Body of pancreas (tissue), 4 donors: ENCODE data around the gene SP140.

Source experiments
- POLR2A ChIP-seq, 3 donors: fragments of 450-650 bp; IDR thresholded peaks; one replicate each; pipeline ENCODE4 v1.6.1; 2016; ENCODE audit warnings: antibody characterized with exemption in 3 of 3, mild to moderate bottlenecking in 2 of 3
- TF ChIP-seq, protein P1 (sequence below), 7 experiments: fragments of 450-650 bp in 4 of 7; fragments of 200-600 bp in 3 of 7; sonication (generic) in 3 of 7; IDR thresholded peaks; one replicate each; pipeline ENCODE4 v1.5.1; 2016 to 2019; ENCODE audit warnings: antibody characterized with exemption in 7 of 7

DNA sequence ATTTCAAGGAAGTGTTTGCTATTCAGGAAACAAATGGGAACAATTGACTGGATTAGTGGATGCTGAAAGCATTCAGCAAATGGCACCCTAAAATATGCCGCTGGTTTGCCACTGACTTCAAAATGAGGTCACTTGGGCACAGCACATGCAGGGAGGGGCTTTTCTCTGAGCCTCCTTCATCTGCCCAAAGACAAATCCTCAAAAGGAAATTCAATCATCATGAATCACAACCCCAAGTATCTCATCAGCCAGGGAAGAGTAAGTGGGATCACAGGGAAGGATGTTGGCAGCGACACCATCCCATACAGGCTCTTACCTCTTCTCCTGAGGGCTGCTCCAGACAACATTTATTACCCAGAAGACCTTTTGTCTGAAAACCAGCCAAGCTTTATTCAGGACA is 87.1 kb downstream of the SP140 start:
- TF ChIP-seq, protein P1, sequence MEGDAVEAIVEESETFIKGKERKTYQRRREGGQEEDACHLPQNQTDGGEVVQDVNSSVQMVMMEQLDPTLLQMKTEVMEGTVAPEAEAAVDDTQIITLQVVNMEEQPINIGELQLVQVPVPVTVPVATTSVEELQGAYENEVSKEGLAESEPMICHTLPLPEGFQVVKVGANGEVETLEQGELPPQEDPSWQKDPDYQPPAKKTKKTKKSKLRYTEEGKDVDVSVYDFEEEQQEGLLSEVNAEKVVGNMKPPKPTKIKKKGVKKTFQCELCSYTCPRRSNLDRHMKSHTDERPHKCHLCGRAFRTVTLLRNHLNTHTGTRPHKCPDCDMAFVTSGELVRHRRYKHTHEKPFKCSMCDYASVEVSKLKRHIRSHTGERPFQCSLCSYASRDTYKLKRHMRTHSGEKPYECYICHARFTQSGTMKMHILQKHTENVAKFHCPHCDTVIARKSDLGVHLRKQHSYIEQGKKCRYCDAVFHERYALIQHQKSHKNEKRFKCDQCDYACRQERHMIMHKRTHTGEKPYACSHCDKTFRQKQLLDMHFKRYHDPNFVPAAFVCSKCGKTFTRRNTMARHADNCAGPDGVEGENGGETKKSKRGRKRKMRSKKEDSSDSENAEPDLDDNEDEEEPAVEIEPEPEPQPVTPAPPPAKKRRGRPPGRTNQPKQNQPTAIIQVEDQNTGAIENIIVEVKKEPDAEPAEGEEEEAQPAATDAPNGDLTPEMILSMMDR (IDR thresholded peaks at IDR 0.05) = no peak
- no peak for TF ChIP-seq POLR2A (IDR thresholded peaks at IDR 0.05)
